HG02798 (cell line): ENCODE measurements around the gene CERS5.

Experiments used
- ATAC-seq: cut with Tn5 transposase; IDR thresholded peaks from one replicate; pipeline ENCODE4 v1.9.1; 2021; ENCODE audit warnings: mild to moderate bottlenecking; ENCODE audit not compliant: unreplicated experiment, poor library complexity

CERS5 gene

GRCh38 chr12:50142993-50143392, 24.2 kb downstream of the CERS5 start:
- no peak for ATAC-seq

GRCh38 chr12:50132505-50133135, 34.5 kb downstream of the CERS5 start:
- ATAC-seq, result no peak

GRCh38 chr12:50129290-50129689, 37.9 kb downstream of the CERS5 start:
- ATAC-seq, result no peak

- ATAC-seq, result no peak
Measured at GRCh38 chr12:50127546-50127945, 39.6 kb downstream of the CERS5 start.

GRCh38 chr12:50123203-50123602, 44.0 kb downstream of the CERS5 start:
- ATAC-seq, result no peak

GRCh38 chr12:50121641-50122040, 45.5 kb downstream of the CERS5 start:
- no peak for ATAC-seq

GRCh38 chr12:50120953-50121352, 46.2 kb downstream of the CERS5 start:
- no peak for ATAC-seq

- no peak for ATAC-seq
Measured at GRCh38 chr12:50120521-50120920, 46.6 kb downstream of the CERS5 start.

GRCh38 chr12:50119387-50119786, 47.8 kb downstream of the CERS5 start:
- no peak for ATAC-seq

GRCh38 chr12:50117057-50117622, 50.0 kb downstream of the CERS5 start:
- no peak for ATAC-seq

GRCh38 chr12:50112456-50113218, 54.5 kb downstream of the CERS5 start:
- ATAC-seq, result no peak

GRCh38 chr12:50111693-50112455, 55.3 kb downstream of the CERS5 start, which contains the start of gene COX14:
Gene COX14, plus strand, starts transcription at chr12:50112236. Its CDS starts 7,808 bp downstream, at chr12:50120044.
- peak; percentile 88 for ATAC-seq

- peak; percentile 1 for ATAC-seq
Measured at GRCh38 chr12:50111395-50111692, 55.8 kb downstream of the CERS5 start.

GRCh38 chr12:50110762-50111351, 56.3 kb downstream of the CERS5 start:
- no peak for ATAC-seq

GRCh38 chr12:50110127-50110761, 56.9 kb downstream of the CERS5 start:
- ATAC-seq, result no peak

- ATAC-seq, result no peak
Measured at GRCh38 chr12:50109319-50109718, 57.9 kb downstream of the CERS5 start.

GRCh38 chr12:50107416-50108268, 59.5 kb downstream of the CERS5 start:
- no peak for ATAC-seq

- no peak for ATAC-seq
Measured at GRCh38 chr12:50106907-50107306, 60.3 kb downstream of the CERS5 start.

GRCh38 chr12:50105913-50106450, 61.2 kb downstream of the CERS5 start:
- ATAC-seq, result no peak
